Measurements from ENCODE around the gene HIVEP3.
"Not testable (repeated sequence)": the region's sequence is repeated elsewhere in the genome, so short reads cannot be mapped to it uniquely, and the experiment has no call there.

Gene HIVEP3

GRCh38 chr1:41924911-41925310 lies 6.2 kb upstream of the HIVEP3 start:
- no peak overlapping the region for H3K27ac ChIP-seq (ENCODE audit: low read depth, low read length, severe bottlenecking)
- no peaks in the 10 kb centered on the region for H3K4me1 ChIP-seq (ENCODE audit: control insufficient read depth, insufficient read depth, low read length, poor library complexity, severe bottlenecking)
- H3K9me3 ChIP-seq (ENCODE audit: control insufficient read depth, low read length): no peaks in the 10 kb centered on the region
- H3K36me3 ChIP-seq (ENCODE audit: control insufficient read depth, insufficient read depth, low read length): no peaks in the 10 kb centered on the region
- H3K4me3 ChIP-seq (ENCODE audit: extremely low read depth, insufficient read depth, low read length, poor library complexity, severe bottlenecking): no peak overlapping the region
- 80 to 86% methylated on average over 1 of the region's 2 CpGs for WGBS, 2 experiments (ENCODE audit: insufficient coverage in 2 of 2)

GRCh38 chr1:41921271-41921670 lies 2.5 kb upstream of the HIVEP3 start:
- H3K9me3 ChIP-seq (ENCODE audit: control insufficient read depth, low read length); H3K27ac ChIP-seq (ENCODE audit: low read depth, low read length, severe bottlenecking); H3K4me3 ChIP-seq (ENCODE audit: extremely low read depth, insufficient read depth, low read length, poor library complexity, severe bottlenecking); H3K36me3 ChIP-seq (ENCODE audit: control insufficient read depth, insufficient read depth, low read length): not testable (repeated sequence)
- WGBS, 2 experiments (ENCODE audit: insufficient coverage in 2 of 2): 83% methylated on average over 1 of the region's 2 CpGs; no CpG with 5 or more reads in 1 of the 2 experiments
- peaks cover 11% of the 10 kb centered on the region for H3K4me1 ChIP-seq (ENCODE audit: control insufficient read depth, insufficient read depth, low read length, poor library complexity, severe bottlenecking)

- WGBS, 2 experiments (ENCODE audit: insufficient coverage in 2 of 2): no CpG with 5 or more reads among the region's 2 CpGs
- H3K9me3 ChIP-seq (ENCODE audit: control insufficient read depth, low read length): no peaks in the 10 kb centered on the region
- no peaks in the 10 kb centered on the region for H3K36me3 ChIP-seq (ENCODE audit: control insufficient read depth, insufficient read depth, low read length)
- H3K4me3 ChIP-seq (ENCODE audit: extremely low read depth, insufficient read depth, low read length, poor library complexity, severe bottlenecking): no peak overlapping the region
- H3K27ac ChIP-seq (ENCODE audit: low read depth, low read length, severe bottlenecking): no peak overlapping the region
- peaks cover 14% of the 10 kb centered on the region for H3K4me1 ChIP-seq (ENCODE audit: control insufficient read depth, insufficient read depth, low read length, poor library complexity, severe bottlenecking)
Observed at GRCh38 chr1:41920658-41921057, 1.9 kb upstream of the HIVEP3 start.

GRCh38 chr1:41919764-41920397 lies 1.2 kb upstream of the HIVEP3 start:
- Histone ChIP-seq H3K4me1 (ENCODE audit: control insufficient read depth, insufficient read depth, low read length, poor library complexity, severe bottlenecking) (peaks cover 16% of the 10 kb centered on the region), H3K4me3 (ENCODE audit: extremely low read depth, insufficient read depth, low read length, poor library complexity, severe bottlenecking) (no peak overlapping the region), H3K36me3 (ENCODE audit: control insufficient read depth, insufficient read depth, low read length) (no peaks in the 10 kb centered on the region), H3K27ac (ENCODE audit: low read depth, low read length, severe bottlenecking) (no peak overlapping the region), H3K9me3 (ENCODE audit: control insufficient read depth, low read length) (no peaks in the 10 kb centered on the region)
- WGBS, 2 experiments (ENCODE audit: insufficient coverage in 2 of 2): 13 to 14% methylated on average over 11 to 17 of the region's 18 CpGs

- 51 to 58% methylated on average over 8 of the region's 9 CpGs for WGBS, 2 experiments (ENCODE audit: insufficient coverage in 2 of 2)
- Histone ChIP-seq H3K4me3 (ENCODE audit: extremely low read depth, insufficient read depth, low read length, poor library complexity, severe bottlenecking) (no peak overlapping the region), H3K36me3 (ENCODE audit: control insufficient read depth, insufficient read depth, low read length) (no peaks in the 10 kb centered on the region), H3K9me3 (ENCODE audit: control insufficient read depth, low read length) (no peaks in the 10 kb centered on the region), H3K27ac (ENCODE audit: low read depth, low read length, severe bottlenecking) (no peak overlapping the region), H3K4me1 (ENCODE audit: control insufficient read depth, insufficient read depth, low read length, poor library complexity, severe bottlenecking) (peaks cover 16% of the 10 kb centered on the region)
Observed at GRCh38 chr1:41919131-41919530, 409 bp upstream of the HIVEP3 start.

- 0% methylated on average over 40 to 52 of the region's 53 CpGs for WGBS, 2 experiments (ENCODE audit: insufficient coverage in 2 of 2)
- Histone ChIP-seq H3K9me3 (ENCODE audit: control insufficient read depth, low read length) (no peaks in the 10 kb centered on the region), H3K4me3 (ENCODE audit: extremely low read depth, insufficient read depth, low read length, poor library complexity, severe bottlenecking) (peak overlapping the region; percentile 51), H3K27ac (ENCODE audit: low read depth, low read length, severe bottlenecking) (no peak overlapping the region), H3K4me1 (ENCODE audit: control insufficient read depth, insufficient read depth, low read length, poor library complexity, severe bottlenecking) (peaks cover 16% of the 10 kb centered on the region), H3K36me3 (ENCODE audit: control insufficient read depth, insufficient read depth, low read length) (no peaks in the 10 kb centered on the region)
Observed at GRCh38 chr1:41917835-41918449, 780 bp downstream of the HIVEP3 start.

- Histone ChIP-seq H3K4me1 (ENCODE audit: control insufficient read depth, insufficient read depth, low read length, poor library complexity, severe bottlenecking) (peaks cover 16% of the 10 kb centered on the region), H3K36me3 (ENCODE audit: control insufficient read depth, insufficient read depth, low read length) (no peaks in the 10 kb centered on the region), H3K27ac (ENCODE audit: low read depth, low read length, severe bottlenecking) (no peak overlapping the region), H3K9me3 (ENCODE audit: control insufficient read depth, low read length) (no peaks in the 10 kb centered on the region), H3K4me3 (ENCODE audit: extremely low read depth, insufficient read depth, low read length, poor library complexity, severe bottlenecking) (no peak overlapping the region)
- WGBS, 2 experiments (ENCODE audit: insufficient coverage in 2 of 2): 80 to 83% methylated on average over 5 to 6 of the region's 7 CpGs
Observed at GRCh38 chr1:41917076-41917475, 1.6 kb downstream of the HIVEP3 start.

- WGBS, 2 experiments (ENCODE audit: insufficient coverage in 2 of 2): 73 to 95% methylated on average over 2 to 3 of the region's 4 CpGs
- Histone ChIP-seq H3K9me3 (ENCODE audit: control insufficient read depth, low read length) (no peaks in the 10 kb centered on the region), H3K4me3 (ENCODE audit: extremely low read depth, insufficient read depth, low read length, poor library complexity, severe bottlenecking) (no peak overlapping the region), H3K4me1 (ENCODE audit: control insufficient read depth, insufficient read depth, low read length, poor library complexity, severe bottlenecking) (peaks cover 16% of the 10 kb centered on the region), H3K36me3 (ENCODE audit: control insufficient read depth, insufficient read depth, low read length) (no peaks in the 10 kb centered on the region), H3K27ac (ENCODE audit: low read depth, low read length, severe bottlenecking) (no peak overlapping the region)
Observed at GRCh38 chr1:41915786-41916571, 2.7 kb downstream of the HIVEP3 start.

GRCh38 chr1:41914516-41914915 lies 4.2 kb downstream of the HIVEP3 start:
- WGBS, 2 experiments (ENCODE audit: insufficient coverage in 2 of 2): 93% methylated on average over 3 of the region's 3 CpGs; no CpG with 5 or more reads in 1 of the 2 experiments
- Histone ChIP-seq H3K9me3 (ENCODE audit: control insufficient read depth, low read length) (no peaks in the 10 kb centered on the region), H3K36me3 (ENCODE audit: control insufficient read depth, insufficient read depth, low read length) (no peaks in the 10 kb centered on the region), H3K4me1 (ENCODE audit: control insufficient read depth, insufficient read depth, low read length, poor library complexity, severe bottlenecking) (peaks cover 16% of the 10 kb centered on the region), H3K27ac (ENCODE audit: low read depth, low read length, severe bottlenecking) (no peak overlapping the region), H3K4me3 (ENCODE audit: extremely low read depth, insufficient read depth, low read length, poor library complexity, severe bottlenecking) (no peak overlapping the region)

GRCh38 chr1:41913014-41913413 lies 5.7 kb downstream of the HIVEP3 start:
- Histone ChIP-seq H3K4me3 (ENCODE audit: extremely low read depth, insufficient read depth, low read length, poor library complexity, severe bottlenecking) (no peak overlapping the region), H3K4me1 (ENCODE audit: control insufficient read depth, insufficient read depth, low read length, poor library complexity, severe bottlenecking) (peaks cover 11% of the 10 kb centered on the region), H3K27ac (ENCODE audit: low read depth, low read length, severe bottlenecking) (no peak overlapping the region), H3K9me3 (ENCODE audit: control insufficient read depth, low read length) (no peaks in the 10 kb centered on the region), H3K36me3 (ENCODE audit: control insufficient read depth, insufficient read depth, low read length) (no peaks in the 10 kb centered on the region)
- no CpG with 5 or more reads among the region's 1 CpG for WGBS, 2 experiments (ENCODE audit: insufficient coverage in 2 of 2)
